ENCODE results near the gene GPBP1.

- no peak for TF ChIP-seq CTCF (IDR thresholded peaks at IDR 0.05; ENCODE audit: borderline replicate concordance, extremely low read depth, low read length, poor library complexity, severe bottlenecking)
- TF ChIP-seq EZH2 (IDR thresholded peaks at IDR 0.05; ENCODE audit: borderline replicate concordance, low read depth, low read length, severe bottlenecking): no peak
Observed at GRCh38 chr5:57157666-57158065, 16.2 kb upstream of the GPBP1 start.

Measured in DND-41 (cell line).